Esophagus squamous epithelium (tissue), 5 donors: ENCODE results near the gene RTL10. TPM values are rescaled to one million over a fixed set of nuclear protein-coding genes. Genes with fewer than 3 reads are reported as not detected.
A peak's percentile ranks its signal among the peaks of the same experiment; 100 is the strongest.
"Not testable (repeated sequence)": the region's sequence is repeated elsewhere in the genome, so short reads cannot be mapped to it uniquely, and the experiment has no call there.

Experiments used
- DNase-seq: peaks from one replicate; lab custom pipeline; 2025; lab: John Stamatoyannopoulos, UW
- H3K27ac ChIP-seq, 4 donors: fragments of 200-600 bp; sonication (generic); one replicate each; pipeline ENCODE4 v1.5.1; 2016 to 2019; ENCODE audit warnings: mild to moderate bottlenecking in 1 of 4
- H3K27me3 ChIP-seq, 4 donors: fragments of 200-600 bp; sonication (generic); 1 replicate in 3 of 4; 2 replicates in 1 of 4; pipeline versions ENCODE4 v1.5.1 to v1.6.0; 2017 to 2021; ENCODE audit warnings: antibody characterized with exemption in 1 of 4
- H3K36me3 ChIP-seq, 3 donors: fragments of 200-600 bp; sonication (generic); one replicate each; pipeline ENCODE4 v1.5.1; 2016 to 2019
- H3K4me1 ChIP-seq, 3 donors: fragments of 200-600 bp; sonication (generic); one replicate each; pipeline ENCODE4 v1.5.1; 2017 to 2019
- H3K4me3 ChIP-seq, 4 donors: fragments of 200-600 bp; sonication (generic); 1 replicate in 3 of 4; 2 replicates in 1 of 4; pipeline ENCODE4 v1.5.1; 2016 to 2019; ENCODE audit warnings: mild to moderate bottlenecking in 2 of 4, moderate library complexity in 1 of 4
- H3K9me3 ChIP-seq, 3 donors: fragments of 200-600 bp; sonication (generic); one replicate each; pipeline ENCODE4 v1.5.1; 2016 to 2019
- POLR2A ChIP-seq, 4 donors: fragments of 450-650 bp; IDR thresholded peaks; one replicate each; pipeline ENCODE4 v1.6.1; 2017; ENCODE audit warnings: antibody characterized with exemption in 4 of 4, mild to moderate bottlenecking in 4 of 4, moderate library complexity in 3 of 4
- WGBS, 2 donors: methylation state at CpG; one replicate each; pipeline ENCODE4 v1.1.5; 2018; 5-methylcytosine and 5-hydroxymethylcytosine counted together
- intact Hi-C: fragments of 100-400 bp; cut with DNase I; formaldehyde crosslinking; loops from one replicate; pipeline ENCODE4 v1.15.0; 2022
- total RNA-seq, 4 donors: library from RNA; depleted of rRNA; stranded (reverse); fragments of >200 nt; gene quantifications; one replicate each; pipeline ENCODE4 v1.1.0, GENCODE V29; 2016
- TF ChIP-seq, protein P1 (sequence below), 6 experiments: fragments of 450-650 bp in 4 of 6; fragments of 200-600 bp in 2 of 6; sonication (generic) in 2 of 6; IDR thresholded peaks; one replicate each; pipeline ENCODE4 v1.5.1; 2016 to 2019; ENCODE audit warnings: antibody characterized with exemption in 6 of 6, mild to moderate bottlenecking in 4 of 6, moderate library complexity in 4 of 6
- donor health status: DM: yes; HTN: yes; CAD: no.

The RTL10 gene
- total RNA-seq, 4 donors from 2014 or later, result 9.4 to 18.2 (median 11.4) TPM

DNA sequence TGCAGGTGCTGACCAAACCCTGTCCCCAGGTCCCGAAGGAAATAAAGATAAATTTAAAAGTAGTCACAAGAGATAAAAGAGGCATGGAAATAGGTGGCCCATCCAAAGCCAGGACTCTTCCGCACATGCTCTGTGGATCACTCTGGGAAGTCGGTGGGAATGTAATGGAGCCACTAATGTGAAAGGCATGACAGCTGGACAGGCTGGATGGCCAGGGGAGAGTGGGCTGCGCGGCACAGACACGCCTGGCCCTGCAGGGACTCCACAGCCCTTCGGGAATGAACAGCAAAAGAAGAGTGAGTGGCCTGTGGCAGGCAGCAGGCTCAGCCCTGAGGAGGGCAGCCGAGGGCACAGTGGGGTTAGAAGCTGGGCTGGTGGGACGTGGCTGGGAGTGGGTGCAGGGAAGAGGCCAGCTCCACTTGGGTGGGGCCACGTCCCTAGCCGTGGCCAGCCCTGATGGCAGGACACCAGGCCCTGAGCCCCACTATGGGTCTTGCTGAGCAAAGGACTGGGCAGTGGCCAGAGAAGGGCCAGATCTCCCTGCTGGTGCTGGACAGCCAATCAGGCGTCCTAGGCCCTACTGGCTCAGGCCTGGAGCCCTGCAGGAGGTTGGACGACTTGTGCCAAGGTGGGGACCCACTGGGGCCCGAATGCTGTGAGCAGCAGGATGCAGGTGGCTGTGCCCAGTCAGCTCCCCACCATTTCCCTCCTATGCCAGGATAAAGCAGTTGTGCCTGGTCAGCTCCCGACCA lies 31.3 kb upstream of the RTL10 start:
- intact Hi-C loops, result no loop called here
- H3K27me3 ChIP-seq, result no peaks in the 10 kb centered on the region
- peaks cover 13 to 51% (median 20%) of the 10 kb centered on the region in 3 donors for H3K4me1 ChIP-seq
- H3K27ac ChIP-seq, result peak overlapping the region in 3 of 4 donors; percentile 6 to 46 (median 44)
- DNase-seq, result no peak
- H3K4me3 ChIP-seq, result no peak overlapping the region
- TF ChIP-seq POLR2A (IDR thresholded peaks at IDR 0.05), result no peak
- TF ChIP-seq, protein P1, sequence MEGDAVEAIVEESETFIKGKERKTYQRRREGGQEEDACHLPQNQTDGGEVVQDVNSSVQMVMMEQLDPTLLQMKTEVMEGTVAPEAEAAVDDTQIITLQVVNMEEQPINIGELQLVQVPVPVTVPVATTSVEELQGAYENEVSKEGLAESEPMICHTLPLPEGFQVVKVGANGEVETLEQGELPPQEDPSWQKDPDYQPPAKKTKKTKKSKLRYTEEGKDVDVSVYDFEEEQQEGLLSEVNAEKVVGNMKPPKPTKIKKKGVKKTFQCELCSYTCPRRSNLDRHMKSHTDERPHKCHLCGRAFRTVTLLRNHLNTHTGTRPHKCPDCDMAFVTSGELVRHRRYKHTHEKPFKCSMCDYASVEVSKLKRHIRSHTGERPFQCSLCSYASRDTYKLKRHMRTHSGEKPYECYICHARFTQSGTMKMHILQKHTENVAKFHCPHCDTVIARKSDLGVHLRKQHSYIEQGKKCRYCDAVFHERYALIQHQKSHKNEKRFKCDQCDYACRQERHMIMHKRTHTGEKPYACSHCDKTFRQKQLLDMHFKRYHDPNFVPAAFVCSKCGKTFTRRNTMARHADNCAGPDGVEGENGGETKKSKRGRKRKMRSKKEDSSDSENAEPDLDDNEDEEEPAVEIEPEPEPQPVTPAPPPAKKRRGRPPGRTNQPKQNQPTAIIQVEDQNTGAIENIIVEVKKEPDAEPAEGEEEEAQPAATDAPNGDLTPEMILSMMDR (IDR thresholded peaks at IDR 0.05), result no peak
- peaks cover 0 to 19% (median 0%) of the 10 kb centered on the region in 3 donors for H3K36me3 ChIP-seq
- WGBS, 2 donors, result 70 to 85% methylated on average over 4 to 8 of the region's 15 CpGs
- H3K9me3 ChIP-seq, result no peaks in the 10 kb centered on the region

DNA sequence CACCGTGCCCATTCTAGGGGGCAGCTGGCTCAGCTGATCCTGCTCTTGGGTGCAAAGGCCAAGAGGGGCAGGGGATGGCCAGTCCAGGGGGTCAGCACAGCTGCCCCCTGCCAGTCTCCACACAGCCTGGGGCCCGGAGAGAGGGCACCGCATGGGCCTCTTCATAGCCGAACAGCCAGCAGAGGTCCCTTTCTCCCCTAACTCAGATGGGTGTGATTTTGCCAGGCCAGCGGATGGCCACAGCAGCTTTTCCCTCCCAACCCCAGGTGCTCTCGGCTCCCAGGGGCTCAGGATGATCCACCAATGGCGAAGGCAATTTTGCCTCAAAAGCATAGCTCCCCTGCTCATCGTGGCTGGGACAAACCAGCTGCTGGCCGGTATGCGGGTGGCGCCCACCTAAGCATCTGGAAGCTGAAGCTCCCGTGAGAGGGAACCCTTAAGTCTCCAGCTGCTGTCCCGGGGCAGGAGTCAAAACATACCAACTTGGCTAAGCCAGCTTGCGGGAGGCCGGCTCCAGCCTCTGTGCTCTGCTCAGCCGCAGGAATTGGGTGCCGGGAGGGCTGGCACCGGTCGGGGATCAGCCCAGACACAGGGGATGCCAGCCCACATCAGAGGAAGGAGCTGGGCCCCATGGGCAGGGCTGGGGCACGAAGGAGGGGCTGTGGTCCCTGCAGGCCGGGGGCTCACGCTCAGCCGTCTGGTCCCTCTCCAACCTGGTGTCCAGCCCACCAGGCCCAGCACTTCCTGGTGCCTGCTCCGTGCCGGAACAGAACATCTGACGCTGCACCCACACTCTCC lies 30.5 kb upstream of the RTL10 start:
- H3K4me1 ChIP-seq, result peaks cover 12 to 52% (median 24%) of the 10 kb centered on the region in 3 donors
- no peak overlapping the region for H3K4me3 ChIP-seq
- H3K27ac ChIP-seq, result no peak overlapping the region
- H3K27me3 ChIP-seq, result no peaks in the 10 kb centered on the region
- WGBS, 2 donors, result 74 to 86% methylated on average over 3 to 9 of the region's 26 CpGs
- peaks cover 0 to 19% (median 0%) of the 10 kb centered on the region in 3 donors for H3K36me3 ChIP-seq
- TF ChIP-seq POLR2A (IDR thresholded peaks at IDR 0.05), result no peak
- TF ChIP-seq, protein P1 (IDR thresholded peaks at IDR 0.05), result no peak
- no peak for DNase-seq
- intact Hi-C loops, result no loop called here
- no peaks in the 10 kb centered on the region for H3K9me3 ChIP-seq

DNA sequence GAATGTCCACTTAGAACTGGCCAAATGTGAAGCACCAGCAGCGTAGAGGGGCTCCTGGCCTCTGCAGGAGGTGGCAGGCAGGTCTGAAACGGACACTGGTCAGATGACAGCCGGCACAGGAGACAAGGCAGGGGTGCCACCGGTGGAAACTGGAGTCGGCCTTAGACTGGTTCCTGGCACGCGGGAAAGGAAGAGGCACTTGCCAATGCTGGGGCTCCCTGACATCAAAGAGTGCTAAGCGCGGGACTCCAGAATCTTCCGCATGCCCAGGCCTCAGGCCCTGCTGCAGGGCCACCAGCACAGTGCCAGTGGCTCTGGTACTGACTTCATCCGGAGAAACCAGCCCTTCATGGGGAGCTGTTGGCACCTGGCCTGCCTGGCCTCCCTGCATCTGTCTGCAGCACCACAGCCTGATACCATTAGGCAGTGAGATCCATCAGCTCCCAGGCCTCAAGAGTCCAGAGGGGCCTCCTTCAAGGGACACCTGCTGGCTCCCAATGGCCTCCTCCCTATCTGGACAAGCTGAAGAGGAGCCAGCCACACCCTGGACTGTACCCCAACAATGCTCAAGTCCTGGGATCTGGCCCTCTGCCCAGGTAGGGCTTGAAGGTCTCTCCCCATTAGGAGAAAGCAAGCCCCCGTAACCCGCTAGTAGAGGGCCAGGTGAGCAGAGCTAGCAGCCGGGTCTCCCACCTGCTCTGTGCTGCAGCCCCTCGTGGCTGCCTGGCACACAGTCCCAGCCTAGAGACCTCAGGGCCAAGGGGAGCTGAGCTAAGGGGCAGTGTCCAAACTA lies 29.7 kb upstream of the RTL10 start:
- intact Hi-C loops, result no loop called here
- WGBS, 2 donors, result 88 to 89% methylated on average over 11 of the region's 15 CpGs
- Histone ChIP-seq H3K27ac (no peak overlapping the region), H3K9me3 (no peaks in the 10 kb centered on the region), H3K27me3 (no peaks in the 10 kb centered on the region), H3K4me3 (no peak overlapping the region), H3K4me1 (peaks cover 12 to 59% (median 25%) of the 10 kb centered on the region in 3 donors), H3K36me3 (peaks cover 0 to 19% (median 0%) of the 10 kb centered on the region in 3 donors)
- DNase-seq, result no peak
- no peak for TF ChIP-seq POLR2A (IDR thresholded peaks at IDR 0.05)
- TF ChIP-seq, protein P1 (IDR thresholded peaks at IDR 0.05), result no peak

DNA sequence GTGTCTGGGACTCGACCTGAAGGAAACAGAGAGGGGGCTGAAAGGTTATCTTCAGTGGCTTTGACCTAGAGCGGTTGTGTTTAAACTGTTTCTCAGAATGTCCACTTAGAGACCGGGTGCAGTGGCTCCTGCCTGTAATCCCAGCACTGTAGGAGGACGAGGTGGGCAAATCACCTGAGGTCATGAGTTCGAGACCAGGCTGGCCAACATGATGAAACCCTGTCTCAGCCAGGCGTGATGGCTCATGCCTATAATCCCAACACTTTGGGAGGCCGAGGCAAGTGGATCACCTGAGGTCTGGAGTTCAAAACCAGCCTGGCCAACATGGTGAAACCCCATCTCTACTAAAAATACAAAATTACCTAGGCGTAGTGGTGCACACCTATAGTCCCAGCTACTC lies 28.8 kb upstream of the RTL10 start:
- H3K27ac ChIP-seq, intact Hi-C loops, DNase-seq, H3K27me3 ChIP-seq, H3K4me3 ChIP-seq, H3K9me3 ChIP-seq: not testable (repeated sequence)
- Histone ChIP-seq H3K36me3 (peaks cover 0 to 12% (median 0%) of the 10 kb centered on the region in 3 donors), H3K4me1 (peaks cover 12 to 56% (median 25%) of the 10 kb centered on the region in 3 donors)
- 93 to 95% methylated on average over 7 to 8 of the region's 8 CpGs for WGBS, 2 donors
